GM23338 (cell line): Measurements from ENCODE around the gene THADA.

Experiments used
- CTCF ChIP-seq, 2 experiments: fragments of 200-600 bp in 1 of 2; sonication (generic) in 1 of 2; conservative IDR thresholded peaks; 2 replicates each; pipeline versions ENCODE4 v1.5.1 to v1.6.1; 2016 to 2017; ENCODE audit warnings: antibody characterized with exemption in 2 of 2, low read depth in 2 of 2, mild to moderate bottlenecking in 2 of 2, moderate library complexity in 1 of 2
- EZH2phosphoT487 ChIP-seq: fragments of 200-600 bp; sonication (generic); IDR thresholded peaks from one replicate; pipeline ENCODE4 v1.8.1; 2018; ENCODE audit warnings: antibody characterized with exemption; ENCODE audit not compliant: unreplicated experiment
- JUNB ChIP-seq: IDR thresholded peaks from one replicate; pipeline ENCODE4 v1.6.1; 2016; ENCODE audit warnings: antibody characterized with exemption; ENCODE audit not compliant: unreplicated experiment

- TF ChIP-seq JUNB (no peak), CTCF (conservative IDR thresholded peaks at IDR 0.05; ENCODE audit: low read depth in 2 of 2) (no peak), EZH2phosphoT487 (no peak)
Measured at GRCh38 chr2:43387092-43388062, 208.5 kb downstream of the THADA start.
